PC-3 (cell line): Measurements from ENCODE around the gene FAM53B. TPM values are rescaled to one million over a fixed set of nuclear protein-coding genes. Genes with fewer than 3 reads are reported as not detected.

Source experiments
- ATAC-seq: fragments of 200-7000 bp; cut with Tn5 transposase; 2 replicates; pipeline ENCODE4 v1.9.1; 2020; ENCODE audit warnings: mild to moderate bottlenecking, moderate library complexity
- BruUV-seq: library from RNA; stranded (reverse); fragments of 400-500 nt; replicated peaks from 2 replicates; lab custom pipeline; 2021; lab: Mats Ljungman, UMichigan
- CTCF ChIA-PET: fragments of 300-600 bp; sonication (Branson Sonifier 250); formaldehyde crosslinking; loops from one replicate; lab custom pipeline; 2022; ENCODE audit warnings: antibody characterized with exemption; lab: Charles Lee
- POLR2A ChIA-PET: fragments of 300-600 bp; sonication (Branson Sonifier 250); formaldehyde crosslinking; loops from one replicate; lab custom pipeline; 2022; ENCODE audit warnings: antibody characterized with exemption; ENCODE audit not compliant: unreplicated experiment; lab: Charles Lee
- DNase-seq: peaks from one replicate; pipeline ENCODE4 v3.0.0-alpha.2; 2015
- H2AFZ ChIP-seq: fragments of 300-600 bp; sonication (generic); 2 replicates; pipeline ENCODE4 v1.6.0; 2016; ENCODE audit warnings: antibody characterized with exemption, low read length
- H3F3A ChIP-seq: fragments of 300-600 bp; sonication (generic); one replicate; pipeline ENCODE4 v1.6.0; 2017; ENCODE audit warnings: antibody characterized with exemption, low read length, control low read depth, mild to moderate bottlenecking; ENCODE audit not compliant: unreplicated experiment
- H3K27ac ChIP-seq: fragments of 300-600 bp; sonication (generic); 2 replicates; pipeline ENCODE4 v1.5.1; 2016; ENCODE audit warnings: mild to moderate bottlenecking, low read length
- H3K27me3 ChIP-seq: fragments of 300-600 bp; sonication (generic); 2 replicates; pipeline ENCODE4 v1.6.1; 2016; ENCODE audit warnings: low read length, mixed read lengths
- H3K36me3 ChIP-seq: fragments of 300-600 bp; sonication (generic); 2 replicates; pipeline ENCODE4 v1.6.1; 2016; ENCODE audit warnings: low read depth, mixed run types, low read length, mixed read lengths
- H3K4me1 ChIP-seq: fragments of 300-600 bp; sonication (generic); 2 replicates; pipeline ENCODE4 v1.5.1; 2016; ENCODE audit warnings: low read length; ENCODE audit not compliant: insufficient read depth
- H3K4me2 ChIP-seq: fragments of 300-600 bp; sonication (generic); 2 replicates; pipeline ENCODE4 v1.6.0; 2016; ENCODE audit warnings: low read length
- H3K4me3 ChIP-seq: fragments of 300-600 bp; sonication (generic); 2 replicates; pipeline ENCODE4 v1.5.1; 2016; ENCODE audit warnings: mild to moderate bottlenecking, low read length, mixed read lengths
- H3K79me2 ChIP-seq: fragments of 300-600 bp; sonication (generic); 2 replicates; pipeline ENCODE4 v1.6.1; 2017; ENCODE audit warnings: low read length, mixed read lengths
- H3K9ac ChIP-seq: fragments of 300-600 bp; sonication (generic); 2 replicates; pipeline ENCODE4 v1.6.0; 2016; ENCODE audit warnings: mild to moderate bottlenecking, low read length
- H3K9me2 ChIP-seq: fragments of 300-600 bp; sonication (generic); replicated peaks from 2 replicates; pipeline ENCODE4 v1.6.1; 2016; ENCODE audit warnings: mixed run types, low read length, mixed read lengths
- H3K9me3 ChIP-seq: fragments of 300-600 bp; sonication (generic); 2 replicates; pipeline ENCODE4 v1.6.1; 2016; ENCODE audit warnings: low read length, mixed read lengths
- H4K20me1 ChIP-seq: fragments of 300-600 bp; sonication (generic); 2 replicates; pipeline ENCODE4 v1.6.1; 2016; ENCODE audit warnings: low read length, mixed read lengths
- CTCF ChIP-seq: fragments of 300-600 bp; sonication (generic); conservative IDR thresholded peaks from 2 replicates; pipeline ENCODE4 v1.5.1; 2017; ENCODE audit warnings: antibody characterized with exemption, low read depth, mild to moderate bottlenecking, low read length
- EZH2 ChIP-seq: fragments of 300-600 bp; sonication (generic); IDR thresholded peaks from one replicate; pipeline ENCODE4 v1.6.1; 2017; ENCODE audit warnings: antibody characterized with exemption, mild to moderate bottlenecking, low read length; ENCODE audit not compliant: unreplicated experiment
- EZH2phosphoT487 ChIP-seq: fragments of 300-600 bp; sonication (generic); IDR thresholded peaks from 2 replicates; pipeline ENCODE4 v1.6.1; 2018; ENCODE audit warnings: mild to moderate bottlenecking, antibody characterized with exemption, low read length, borderline replicate concordance
- intact Hi-C: fragments of 100-400 bp; cut with micrococcal nuclease; formaldehyde crosslinking; loops from 2 replicates; pipeline ENCODE4 v1.9.0; 2023
- total RNA-seq: library from RNA; depleted of rRNA; stranded (reverse); fragments of >200 nt; gene quantifications from 2 replicates; pipeline ENCODE4 v1.2.3, GENCODE V29; 2014

Gene FAM53B
- total RNA-seq, 1 experiment from 2014 or later, result 19.4 TPM

GRCh38 chr10:124652200-124652599 lies 92.0 kb downstream of the FAM53B start:
- H3K9me2 ChIP-seq, result no peaks in the 10 kb centered on the region
- no peak overlapping the region for H3K4me3 ChIP-seq
- no TSS peak for BruUV-seq
- ChIA-PET POLR2A (no interaction called here), CTCF (no interaction called here)
- H3K9ac ChIP-seq, result no peak overlapping the region
- no peak overlapping the region for H3K27ac ChIP-seq
- no peaks in the 10 kb centered on the region for H4K20me1 ChIP-seq
- intact Hi-C loops, result no loop called here
- H3K79me2 ChIP-seq, result no peaks in the 10 kb centered on the region
- no peak for DNase-seq
- H3K9me3 ChIP-seq, result no peaks in the 10 kb centered on the region
- H3K4me2 ChIP-seq, result no peak overlapping the region
- no peaks in the 10 kb centered on the region for H3F3A ChIP-seq
- ATAC-seq, result no peak
- H3K4me1 ChIP-seq, result no peaks in the 10 kb centered on the region
- no peaks in the 10 kb centered on the region for H3K36me3 ChIP-seq
- TF ChIP-seq EZH2phosphoT487 (no peak), EZH2 (no peak), CTCF (no peak)
- no peak overlapping the region for H2AFZ ChIP-seq
- H3K27me3 ChIP-seq, result no peaks in the 10 kb centered on the region

- Histone ChIP-seq H3K79me2 (no peaks in the 10 kb centered on the region), H3K9ac (no peak overlapping the region), H3K4me1 (no peaks in the 10 kb centered on the region), H3K4me3 (no peak overlapping the region), H3K36me3 (no peaks in the 10 kb centered on the region), H4K20me1 (no peaks in the 10 kb centered on the region), H3K27ac (no peak overlapping the region), H2AFZ (no peak overlapping the region), H3K9me2 (no peaks in the 10 kb centered on the region), H3K9me3 (no peaks in the 10 kb centered on the region), H3K4me2 (no peak overlapping the region), H3F3A (no peaks in the 10 kb centered on the region), H3K27me3 (no peaks in the 10 kb centered on the region)
- intact Hi-C loops, result no loop called here
- DNase-seq, result no peak
- ChIA-PET CTCF (no interaction called here), POLR2A (no interaction called here)
- BruUV-seq, result no TSS peak
- TF ChIP-seq EZH2 (no peak), EZH2phosphoT487 (no peak), CTCF (no peak)
- no peak for ATAC-seq
Observed at GRCh38 chr10:124651402-124651891, 92.7 kb downstream of the FAM53B start.

- H3K4me3 ChIP-seq, result no peak overlapping the region
- no peak overlapping the region for H3K4me2 ChIP-seq
- H4K20me1 ChIP-seq, result no peaks in the 10 kb centered on the region
- ATAC-seq, result no peak
- no peaks in the 10 kb centered on the region for H3K36me3 ChIP-seq
- TF ChIP-seq EZH2, result no peak
- TF ChIP-seq CTCF, result no peak
- TF ChIP-seq EZH2phosphoT487, result no peak
- no peaks in the 10 kb centered on the region for H3K9me3 ChIP-seq
- no peaks in the 10 kb centered on the region for H3K4me1 ChIP-seq
- CTCF ChIA-PET, result no interaction called here
- no TSS peak for BruUV-seq
- H3K79me2 ChIP-seq, result no peaks in the 10 kb centered on the region
- no peaks in the 10 kb centered on the region for H3K9me2 ChIP-seq
- POLR2A ChIA-PET, result no interaction called here
- no peak overlapping the region for H3K27ac ChIP-seq
- no peak for DNase-seq
- no peaks in the 10 kb centered on the region for H3K27me3 ChIP-seq
- intact Hi-C loops, result no loop called here
- no peaks in the 10 kb centered on the region for H3F3A ChIP-seq
- H2AFZ ChIP-seq, result no peak overlapping the region
- H3K9ac ChIP-seq, result no peak overlapping the region
Observed at GRCh38 chr10:124650820-124651401, 93.3 kb downstream of the FAM53B start.
